OCI-M2 (cell line): ENCODE results near the gene CSF2.

ENCODE experiments used
- DNase-seq: peaks from one replicate; lab custom pipeline; 2025; ENCODE audit not compliant: unreplicated experiment; lab: John Stamatoyannopoulos, UW

CSF2 gene

DNA sequence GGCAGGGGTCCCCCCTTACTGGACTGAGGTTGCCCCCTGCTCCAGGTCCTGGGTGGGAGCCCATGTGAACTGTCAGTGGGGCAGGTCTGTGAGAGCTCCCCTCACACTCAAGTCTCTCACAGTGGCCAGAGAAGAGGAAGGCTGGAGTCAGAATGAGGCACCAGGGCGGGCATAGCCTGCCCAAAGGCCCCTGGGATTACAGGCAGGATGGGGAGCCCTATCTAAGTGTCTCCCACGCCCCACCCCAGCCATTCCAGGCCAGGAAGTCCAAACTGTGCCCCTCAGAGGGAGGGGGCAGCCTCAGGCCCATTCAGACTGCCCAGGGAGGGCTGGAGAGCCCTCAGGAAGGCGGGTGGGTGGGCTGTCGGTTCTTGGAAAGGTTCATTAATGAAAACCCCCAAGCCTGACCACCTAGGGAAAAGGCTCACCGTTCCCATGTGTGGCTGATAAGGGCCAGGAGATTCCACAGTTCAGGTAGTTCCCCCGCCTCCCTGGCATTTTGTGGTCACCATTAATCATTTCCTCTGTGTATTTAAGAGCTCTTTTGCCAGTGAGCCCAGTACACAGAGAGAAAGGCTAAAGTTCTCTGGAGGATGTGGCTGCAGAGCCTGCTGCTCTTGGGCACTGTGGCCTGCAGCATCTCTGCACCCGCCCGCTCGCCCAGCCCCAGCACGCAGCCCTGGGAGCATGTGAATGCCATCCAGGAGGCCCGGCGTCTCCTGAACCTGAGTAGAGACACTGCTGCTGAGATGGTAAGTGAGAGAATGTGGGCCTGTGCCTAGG lies at the start of gene CSF2:
Gene CSF2 (plus strand): TSS at position 559 of the 783 bp plus-strand sequence. CDS start 35 bp downstream, at position 594.
- DNase-seq = no peak

GRCh38 chr5:132024117-132024435 lies 49.5 kb upstream of the CSF2 start:
- no peak for DNase-seq

- no peak for DNase-seq
Measured at GRCh38 chr5:132024789-132025402, 48.7 kb upstream of the CSF2 start.

GRCh38 chr5:132025403-132025971 lies 48.1 kb upstream of the CSF2 start:
- no peak for DNase-seq

- no peak for DNase-seq
Measured at GRCh38 chr5:132026516-132027008, 47.0 kb upstream of the CSF2 start.

GRCh38 chr5:132027027-132027426 lies 46.6 kb upstream of the CSF2 start:
- no peak for DNase-seq

GRCh38 chr5:132029609-132030330 lies 43.8 kb upstream of the CSF2 start:
- no peak for DNase-seq

- no peak for DNase-seq
Measured at GRCh38 chr5:132030610-132031009, 43.0 kb upstream of the CSF2 start.

DNA sequence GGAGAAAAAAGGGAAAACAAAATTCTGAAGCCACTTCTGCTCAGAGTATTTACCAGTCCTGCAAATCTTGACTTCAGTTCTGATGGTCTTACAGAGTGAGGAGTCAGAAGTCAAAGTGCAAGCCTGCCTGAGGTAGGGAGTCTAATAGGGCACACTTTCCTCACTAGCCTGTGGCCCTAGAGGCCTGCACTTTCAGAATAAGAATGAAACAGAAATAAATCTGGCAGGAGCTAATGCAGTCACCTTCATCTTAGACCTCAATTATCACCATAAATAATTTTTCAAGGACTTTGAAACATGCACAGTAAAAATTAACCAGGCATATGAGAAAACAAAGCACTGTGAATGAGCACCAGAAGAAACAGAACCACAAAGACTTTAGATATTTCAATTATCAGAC lies 41.4 kb upstream of the CSF2 start:
- DNase-seq = no peak

- DNase-seq = no peak
Measured at GRCh38 chr5:132033122-132033521, 40.5 kb upstream of the CSF2 start.

- DNase-seq = no peak
Measured at GRCh38 chr5:132037353-132037752, 36.2 kb upstream of the CSF2 start.

DNA sequence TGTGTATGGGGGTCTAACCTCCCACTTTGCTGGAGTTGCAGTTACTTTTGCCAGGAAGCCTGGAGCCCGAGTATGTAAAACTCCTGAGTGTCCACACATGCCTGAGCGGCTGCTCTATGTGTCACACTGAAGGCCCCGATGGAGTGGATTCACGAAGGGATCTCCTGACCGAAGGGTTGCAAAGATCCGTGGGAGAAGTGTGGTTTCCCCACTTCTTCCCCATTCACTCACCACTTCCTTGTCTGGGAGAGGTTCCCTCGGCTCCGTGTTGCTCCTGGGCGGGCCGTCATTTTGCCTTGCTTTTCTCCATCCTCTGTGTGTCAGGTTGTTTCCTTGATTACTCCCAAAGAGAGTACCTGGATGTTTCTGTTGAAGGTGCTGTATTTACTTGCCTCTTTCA lies 29.4 kb upstream of the CSF2 start:
- no peak for DNase-seq

DNA sequence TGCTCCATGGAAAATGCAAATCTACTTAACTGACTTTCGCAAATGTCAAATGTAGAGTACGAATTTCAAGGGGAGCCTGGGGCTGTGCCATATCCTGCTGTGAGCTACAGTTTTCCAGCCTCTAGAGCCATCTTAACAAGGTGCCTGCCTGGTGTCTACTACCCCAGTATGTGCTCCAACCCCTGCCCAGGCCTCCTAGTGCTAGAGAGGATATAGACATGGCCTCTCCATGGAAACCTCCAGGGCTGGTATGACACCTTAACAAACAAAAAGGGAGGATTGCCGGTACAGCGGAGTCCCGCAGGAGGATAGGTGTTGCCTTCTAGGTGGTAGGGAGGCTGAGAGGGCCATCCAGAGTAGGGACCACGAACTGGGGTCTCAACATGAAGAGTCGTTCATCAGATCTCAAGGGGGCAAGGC lies 26.7 kb upstream of the CSF2 start:
- DNase-seq = no peak

GRCh38 chr5:132049093-132049492 lies 24.5 kb upstream of the CSF2 start:
- DNase-seq = no peak

- no peak for DNase-seq
Measured at GRCh38 chr5:132049559-132049958, 24.0 kb upstream of the CSF2 start.

DNA sequence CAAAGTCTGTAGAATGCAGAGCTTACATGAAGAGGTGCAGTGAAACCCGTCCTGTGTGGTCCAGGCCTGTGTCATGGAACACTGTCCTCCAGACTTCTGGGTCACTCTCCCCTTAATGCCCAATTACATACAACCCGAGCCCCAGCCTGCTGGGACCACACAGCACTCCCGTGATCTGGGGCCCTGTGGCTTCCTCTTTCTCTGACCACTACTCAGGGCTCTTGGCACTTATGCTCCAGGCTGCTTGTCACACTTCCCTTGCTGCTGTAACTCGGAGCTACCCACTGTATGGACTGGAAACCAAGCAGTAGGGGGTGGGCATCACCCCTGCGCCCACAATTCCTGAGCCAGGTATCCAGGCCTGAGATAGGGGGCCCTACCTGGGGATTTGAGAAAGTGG lies 23.5 kb upstream of the CSF2 start:
- no peak for DNase-seq

- no peak for DNase-seq
Measured at GRCh38 chr5:132050661-132051552, 22.7 kb upstream of the CSF2 start.

DNA sequence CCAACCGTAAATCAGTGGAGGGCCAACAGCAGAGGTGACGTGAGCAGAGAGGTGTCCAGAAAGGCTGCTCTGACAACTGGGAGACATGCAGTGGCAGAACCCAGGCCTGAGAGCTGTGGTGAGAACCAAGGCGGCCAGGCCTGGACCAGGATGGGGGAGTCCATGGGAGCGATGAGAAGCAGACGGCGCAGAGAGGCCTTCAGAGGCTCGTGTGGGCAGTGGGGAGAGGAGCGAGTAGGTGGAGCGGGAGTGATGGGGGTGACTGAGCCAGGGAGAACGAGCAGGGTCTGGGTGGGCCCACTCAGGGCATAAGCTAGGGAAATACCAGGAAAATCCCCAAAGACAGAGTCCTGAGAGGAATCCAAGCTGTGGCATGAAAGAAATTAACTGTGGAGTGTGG lies 21.1 kb upstream of the CSF2 start:
- DNase-seq = no peak

GRCh38 chr5:132053483-132053882 lies 20.1 kb upstream of the CSF2 start:
- no peak for DNase-seq

DNA sequence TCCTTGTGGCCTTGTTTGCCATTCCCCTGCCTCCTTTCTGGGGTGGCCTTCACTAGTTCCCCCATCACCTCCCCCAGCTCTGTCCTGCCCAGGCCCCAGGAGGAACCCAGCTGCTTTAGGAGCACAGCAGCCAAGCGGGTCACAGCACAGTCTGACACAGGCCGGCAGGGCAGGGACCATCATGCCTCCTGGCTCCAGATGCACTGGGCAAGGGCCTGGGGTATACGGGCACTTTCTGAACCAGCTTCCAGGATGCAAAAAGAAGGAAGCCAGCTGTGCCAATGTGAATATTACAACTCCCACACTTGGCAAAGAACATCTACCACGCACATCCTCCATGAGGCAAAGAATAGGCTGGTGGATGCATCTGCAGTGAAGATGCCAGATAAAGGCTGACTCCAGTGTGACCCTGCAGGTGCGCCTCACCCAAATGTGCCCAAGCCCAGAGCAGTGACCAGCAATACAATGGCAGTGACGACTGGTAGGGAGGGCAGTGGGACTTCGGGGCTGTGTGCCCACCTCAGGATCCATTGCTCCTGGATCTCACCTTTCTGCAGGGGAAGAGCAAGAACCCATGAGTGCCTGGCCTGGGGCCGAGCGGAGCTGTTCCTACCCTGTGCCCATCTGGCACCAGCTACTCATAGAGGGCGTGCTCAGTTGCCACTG lies 19.4 kb upstream of the CSF2 start:
- DNase-seq = no peak
